ENCODE data around the gene EPAS1.

GRCh38 chr2:46350029-46350689, 53.0 kb downstream of the EPAS1 start:
- TF ChIP-seq ASH2L (IDR thresholded peaks at IDR 0.05; ENCODE audit: low read length) = no peak
- TF ChIP-seq SP1 (IDR thresholded peaks at IDR 0.05; ENCODE audit: low read depth, low read length) = no peak
- TF ChIP-seq POLR2A (IDR thresholded peaks at IDR 0.05; ENCODE audit: control extremely low read depth in 1 of 2, low read depth in 2 of 2, low read length in 2 of 2) = no peak
- TF ChIP-seq CTCF (IDR thresholded peaks at IDR 0.05; ENCODE audit: control extremely low read depth in 1 of 3, insufficient read depth in 1 of 3, low read depth in 1 of 3, low read length in 3 of 3) = no peak
- TF ChIP-seq TAF1 (IDR thresholded peaks at IDR 0.05; ENCODE audit: low read depth, low read length) = no peak
- no peak for TF ChIP-seq EZH2 (IDR thresholded peaks at IDR 0.05; ENCODE audit: low read depth, low read length, severe bottlenecking)
- no peak for TF ChIP-seq ZNF274 (IDR thresholded peaks at IDR 0.05; ENCODE audit: borderline replicate concordance, extremely low read depth, low read length)
- TF ChIP-seq RFX5 (IDR thresholded peaks at IDR 0.05; ENCODE audit: borderline replicate concordance, low read depth, low read length) = no peak
- TF ChIP-seq EP300 (IDR thresholded peaks at IDR 0.05; ENCODE audit: borderline replicate concordance in 1 of 2, low read depth in 2 of 2, low read length in 2 of 2) = no peak
- no peak for TF ChIP-seq SIRT6 (IDR thresholded peaks at IDR 0.05; ENCODE audit: low read length)
- TF ChIP-seq NRF1 (IDR thresholded peaks at IDR 0.05; ENCODE audit: low read depth, low read length) = no peak
- no peak for TF ChIP-seq JUND (IDR thresholded peaks at IDR 0.05; ENCODE audit: low read length)
- no peak for TF ChIP-seq PHF8 (conservative IDR thresholded peaks at IDR 0.05; ENCODE audit: low read depth, low read length)
